AG09309 (cell line): Measurements from ENCODE around the gene GJD3.

Experiments
- DNase-seq: peaks from one replicate; pipeline ENCODE4 v3.0.0-alpha.2; 2010; ENCODE audit warnings: low read depth
- H3K4me3 ChIP-seq: 2 replicates; pipeline ENCODE4 v1.5.1; 2011; ENCODE audit warnings: mild to moderate bottlenecking, low read depth, low read length, moderate library complexity; ENCODE audit not compliant: control insufficient read depth
- CTCF ChIP-seq: IDR thresholded peaks from 2 replicates; pipeline ENCODE4 v1.5.1; 2011; ENCODE audit warnings: mild to moderate bottlenecking, low read depth, low read length, inconsistent platforms; ENCODE audit not compliant: insufficient read depth, control insufficient read depth; ENCODE audit errors: missing control alignments

GJD3 gene

GRCh38 chr17:40319651-40320540, 44.6 kb downstream of the GJD3 start:
- H3K4me3 ChIP-seq, result peak overlapping the region; percentile 74
- no peak for DNase-seq
- TF ChIP-seq CTCF, result no peak

- DNase-seq, result no peak
- H3K4me3 ChIP-seq, result peak overlapping the region; percentile 74
- peak; percentile 20 for TF ChIP-seq CTCF
Measured at GRCh38 chr17:40318830-40319391, 45.6 kb downstream of the GJD3 start.

- H3K4me3 ChIP-seq, result peak overlapping the region; percentile 74
- DNase-seq, result peak; percentile 82
- no peak for TF ChIP-seq CTCF
Measured at GRCh38 chr17:40317880-40318829, 46.4 kb downstream of the GJD3 start.

GRCh38 chr17:40317345-40317873, 47.1 kb downstream of the GJD3 start:
- DNase-seq, result no peak
- H3K4me3 ChIP-seq, result peak overlapping the region; percentile 43
- TF ChIP-seq CTCF, result peak; percentile 76

- peak overlapping the region; percentile 16 for H3K4me3 ChIP-seq
- TF ChIP-seq CTCF, result no peak
- DNase-seq, result no peak
Measured at GRCh38 chr17:40316571-40317344, 47.8 kb downstream of the GJD3 start.
